Right renal cortex interstitium (tissue), 3 donors: ENCODE results near the gene CCL4. TPM values are rescaled to one million over a fixed set of nuclear protein-coding genes. Genes with fewer than 3 reads are reported as not detected.
"Not testable (repeated sequence)": the region's sequence is repeated elsewhere in the genome, so short reads cannot be mapped to it uniquely, and the experiment has no call there.

Experiments
- DNase-seq, 3 donors: peaks; one replicate each; pipeline ENCODE4 v3.0.0-alpha.2; 2013; ENCODE audit warnings: low read depth in 3 of 3, low spot score in 2 of 3
- polyA plus RNA-seq, 3 donors: library from polyadenylated mRNA; unstranded; fragments of 120-200 nt; gene quantifications; one replicate each; pipeline ENCODE4 v1.2.1, GENCODE V29; 2013; ENCODE audit not compliant: insufficient read length in 3 of 3

The CCL4 gene
- polyA plus RNA-seq, 3 donors = 1.3 to 5.0 (median 2.0) TPM

GRCh38 chr17:36114971-36115648, 11.5 kb downstream of the CCL4 start:
- DNase-seq = not testable (repeated sequence)

GRCh38 chr17:36115649-36115977, 12.0 kb downstream of the CCL4 start:
- not testable (repeated sequence) for DNase-seq

DNA sequence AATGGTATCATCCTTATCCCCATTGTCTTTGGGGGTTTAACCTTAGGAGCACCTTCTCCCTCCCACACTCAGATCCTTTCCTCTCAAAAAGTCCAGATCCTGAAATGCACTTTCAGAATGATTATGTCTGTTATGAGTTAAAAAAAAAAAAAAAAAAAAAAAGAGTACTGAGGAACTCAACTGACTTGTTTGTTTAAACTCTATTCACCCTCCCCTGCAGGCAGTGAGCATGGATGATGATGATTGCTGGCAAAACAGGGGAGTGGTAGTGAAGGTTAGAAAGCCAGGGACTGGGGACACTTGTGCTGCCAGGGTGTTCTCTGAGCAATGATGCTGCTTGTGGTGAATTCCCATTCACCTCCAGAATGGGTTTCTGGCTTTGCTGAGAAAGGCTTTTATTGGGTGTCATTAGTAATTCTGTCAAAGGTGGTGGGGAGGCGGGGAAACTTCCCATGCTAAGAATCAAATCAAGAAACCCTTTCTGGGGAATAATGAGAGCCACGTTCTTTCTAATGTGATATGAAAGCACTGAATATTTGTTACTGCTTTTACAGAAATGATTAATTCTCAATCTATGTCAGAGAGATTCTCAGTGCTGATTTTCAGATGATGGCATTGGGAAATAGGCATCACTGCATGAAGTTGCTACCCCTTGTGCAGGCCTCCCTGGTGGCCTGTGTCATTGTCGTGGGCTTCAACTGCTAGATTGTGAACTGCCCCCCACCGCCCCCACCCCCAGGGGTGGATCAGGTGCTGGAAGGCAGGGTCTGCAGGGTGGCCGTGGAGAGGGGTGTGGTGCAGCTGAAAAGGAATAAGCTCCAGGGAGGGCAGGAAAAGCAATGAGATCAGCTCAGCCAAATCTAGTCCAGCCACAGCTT, 14.1 kb downstream of the CCL4 start:
- no peak for DNase-seq

GRCh38 chr17:36118477-36119353, 15.1 kb downstream of the CCL4 start:
- no peak for DNase-seq

DNA sequence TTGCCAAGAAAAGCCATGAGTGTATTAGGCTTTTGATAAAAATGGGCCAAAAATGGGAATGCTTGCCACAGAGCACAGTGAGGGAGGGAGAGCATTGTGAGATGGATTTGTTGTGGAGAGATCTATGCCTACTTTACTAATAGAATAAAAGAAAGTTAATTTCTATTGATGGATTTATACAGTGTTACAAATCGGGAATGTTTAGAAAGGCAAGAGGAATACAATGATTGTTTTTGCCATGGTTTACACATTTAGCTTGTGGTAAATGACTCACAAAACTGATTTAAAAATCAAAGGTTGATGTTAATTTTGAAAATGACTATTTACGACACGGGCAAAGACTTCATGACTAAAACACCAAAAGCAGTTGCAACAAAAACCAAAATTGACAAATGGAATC, 16.6 kb downstream of the CCL4 start:
- no peak for DNase-seq

GRCh38 chr17:36121099-36121498, 17.5 kb downstream of the CCL4 start:
- not testable (repeated sequence) for DNase-seq

DNA sequence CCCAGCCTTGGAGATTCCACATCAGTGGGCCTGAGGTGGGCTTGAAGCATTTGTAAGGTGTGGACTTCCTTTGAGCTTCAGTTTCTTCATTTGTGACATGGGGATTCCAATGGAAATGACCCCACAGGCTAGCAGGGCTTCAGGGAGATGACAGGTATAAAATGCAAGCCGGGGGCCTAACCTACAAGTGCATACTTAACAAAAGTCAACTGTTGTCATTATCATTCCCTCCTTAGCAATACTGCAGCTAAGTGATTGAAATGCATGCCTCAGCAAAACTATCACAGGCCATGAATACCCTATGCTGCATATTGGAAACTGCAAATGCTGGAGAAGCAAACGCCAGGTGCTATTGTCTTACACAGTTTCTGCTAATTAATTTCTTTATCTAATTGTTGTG, 19.8 kb downstream of the CCL4 start:
- no peak for DNase-seq

- DNase-seq = no peak
Observed at GRCh38 chr17:36124879-36125824, 21.5 kb downstream of the CCL4 start.

- no peak for DNase-seq
Observed at GRCh38 chr17:36127199-36127893, 23.7 kb downstream of the CCL4 start.

DNA sequence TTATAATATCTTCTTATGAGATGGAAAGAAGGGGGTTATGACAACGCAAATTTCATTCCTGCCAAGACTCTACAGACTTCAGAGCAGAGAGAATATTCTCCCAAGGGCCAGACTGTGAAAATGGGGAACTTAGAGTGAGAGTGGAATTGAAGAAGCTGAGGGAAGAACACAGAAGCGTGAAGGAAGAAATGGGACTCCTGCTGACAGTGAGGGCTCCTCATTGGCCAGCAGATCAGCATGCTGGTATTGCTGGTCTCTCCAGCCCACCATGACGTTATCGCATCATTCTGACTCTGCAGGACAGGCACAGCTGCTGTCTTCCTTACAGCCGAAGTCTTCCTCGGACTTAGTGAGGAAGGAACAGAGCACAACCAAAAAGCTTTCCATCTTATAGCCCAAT, 24.3 kb downstream of the CCL4 start:
- DNase-seq = no peak

GRCh38 chr17:36128411-36128978, 24.9 kb downstream of the CCL4 start:
- no peak for DNase-seq

GRCh38 chr17:36129616-36130015, 26.0 kb downstream of the CCL4 start:
- no peak for DNase-seq

- no peak for DNase-seq
Observed at GRCh38 chr17:36130346-36130745, 26.7 kb downstream of the CCL4 start.

GRCh38 chr17:36131421-36131820, 27.8 kb downstream of the CCL4 start:
- DNase-seq = no peak

DNA sequence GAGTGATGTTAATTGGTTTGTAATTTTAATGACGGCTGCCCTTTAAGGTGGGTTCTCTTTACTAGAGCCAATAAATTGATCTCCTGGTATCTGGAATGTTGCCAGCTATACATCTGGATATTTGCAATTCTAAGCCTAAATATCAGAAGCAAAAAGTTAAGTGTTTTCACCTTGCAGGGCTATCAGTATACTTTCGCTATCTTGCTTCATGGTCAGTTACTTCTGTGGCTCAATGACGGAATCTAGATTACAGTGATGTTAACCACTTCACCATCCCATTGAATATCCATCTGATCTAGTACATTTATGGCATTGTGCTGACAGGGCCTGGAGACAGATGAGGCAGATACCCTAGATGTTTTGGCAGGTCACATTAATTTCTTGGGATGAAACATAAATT, 28.3 kb downstream of the CCL4 start:
- DNase-seq = no peak

- DNase-seq = no peak
Observed at GRCh38 chr17:36132421-36132831, 28.8 kb downstream of the CCL4 start.

GRCh38 chr17:36133602-36134236, 30.1 kb downstream of the CCL4 start:
- peak in 2 of 3 donors; percentile 44 to 56 for DNase-seq

DNA sequence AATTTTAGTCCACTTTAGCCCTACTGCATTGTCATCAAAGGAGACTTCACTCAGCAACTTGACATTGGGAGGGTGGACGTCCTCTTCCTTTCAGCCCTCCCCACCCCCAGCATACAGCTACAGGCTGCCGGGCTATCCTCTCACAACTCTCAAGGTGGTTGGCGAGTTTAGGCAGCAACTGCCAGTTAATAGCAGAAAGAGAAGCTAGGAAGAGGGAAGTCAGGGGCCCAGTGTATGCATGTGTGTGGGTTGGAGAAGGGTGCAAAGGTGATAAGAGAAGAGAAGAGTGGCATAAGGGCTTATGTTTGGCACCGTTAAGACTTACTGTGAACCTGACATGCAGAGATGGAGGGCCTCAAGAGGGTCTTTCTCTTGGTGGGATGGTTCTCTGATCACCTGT, 31.8 kb downstream of the CCL4 start:
- no peak for DNase-seq

- no peak for DNase-seq
Observed at GRCh38 chr17:36136036-36136435, 32.4 kb downstream of the CCL4 start.
